CD4-positive, alpha-beta T cell treated with Interleukin-6 for 4 hours (primary cell): ENCODE measurements around the gene PRKAG3.

ENCODE experiments used
- DNase-seq: peaks from one replicate; pipeline ENCODE4 v3.0.0-alpha.2; 2020; ENCODE audit warnings: mixed read lengths

Gene PRKAG3

DNA sequence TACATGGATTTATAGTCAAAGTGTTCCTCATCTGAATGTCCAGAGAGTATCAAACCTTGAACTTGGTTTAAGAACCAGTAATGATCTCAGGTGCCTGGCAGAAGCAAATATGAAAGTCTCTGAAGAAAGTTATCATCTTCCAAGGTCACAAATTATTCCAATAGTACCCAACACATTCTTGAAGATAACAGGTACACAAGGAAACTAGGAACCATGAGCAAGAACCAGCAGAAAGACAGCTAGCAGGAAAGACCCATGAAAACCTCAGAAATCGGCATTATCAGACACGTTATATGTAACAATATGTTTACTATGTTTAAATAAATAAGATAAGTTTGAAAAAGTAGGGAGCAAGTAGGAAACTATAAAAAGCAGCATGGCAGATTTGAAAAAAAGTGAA, 5.9 kb upstream of the PRKAG3 start:
- no peak for DNase-seq

DNA sequence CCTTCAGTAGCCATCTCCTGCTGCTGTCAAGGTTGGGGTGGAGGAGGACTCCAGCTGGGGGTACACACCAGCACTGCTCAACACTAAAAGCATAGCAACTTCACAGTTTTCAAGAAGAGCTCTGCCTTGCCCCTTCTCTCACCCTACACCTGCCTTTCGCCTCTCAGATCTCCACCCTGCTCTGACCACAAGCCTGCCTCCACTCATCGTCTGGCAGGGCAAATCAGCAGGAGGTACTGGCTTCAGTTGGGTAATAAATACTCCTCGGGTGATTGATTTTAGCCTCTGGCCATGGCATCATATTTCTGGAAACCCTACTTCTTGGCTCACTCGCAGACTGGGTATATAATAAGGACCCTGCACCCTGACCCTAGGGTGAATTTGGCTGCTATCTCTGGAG, 3.1 kb upstream of the PRKAG3 start:
- DNase-seq = no peak

DNA sequence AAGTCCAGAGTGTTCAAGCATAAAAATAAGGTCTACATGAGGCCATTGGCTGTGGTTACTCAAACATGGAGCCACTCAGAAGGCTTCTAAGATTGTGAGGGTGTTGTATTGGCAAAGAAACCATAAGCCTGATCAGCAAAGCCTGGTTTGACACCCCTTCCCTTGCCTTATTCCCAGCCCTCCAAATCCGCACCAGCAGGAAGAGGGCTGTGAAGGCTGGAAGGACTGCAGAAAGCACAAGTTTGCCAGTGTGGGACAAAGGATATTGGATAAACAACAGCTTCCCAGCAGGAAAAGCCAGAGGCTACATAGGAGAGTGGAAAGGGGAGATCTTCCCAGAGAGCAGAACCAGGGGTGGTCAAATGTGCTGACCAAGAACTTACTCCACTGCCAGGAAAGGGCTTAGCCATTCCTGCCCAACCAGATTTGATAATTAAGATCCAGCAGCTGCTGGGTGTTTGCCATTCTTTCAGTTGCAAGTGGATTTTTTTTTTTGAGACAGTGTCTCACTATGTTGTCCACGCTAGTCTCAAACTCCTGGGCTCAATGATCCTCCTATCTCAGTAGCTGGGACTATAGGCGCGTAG, 1.5 kb upstream of the PRKAG3 start:
- no peak for DNase-seq

DNA sequence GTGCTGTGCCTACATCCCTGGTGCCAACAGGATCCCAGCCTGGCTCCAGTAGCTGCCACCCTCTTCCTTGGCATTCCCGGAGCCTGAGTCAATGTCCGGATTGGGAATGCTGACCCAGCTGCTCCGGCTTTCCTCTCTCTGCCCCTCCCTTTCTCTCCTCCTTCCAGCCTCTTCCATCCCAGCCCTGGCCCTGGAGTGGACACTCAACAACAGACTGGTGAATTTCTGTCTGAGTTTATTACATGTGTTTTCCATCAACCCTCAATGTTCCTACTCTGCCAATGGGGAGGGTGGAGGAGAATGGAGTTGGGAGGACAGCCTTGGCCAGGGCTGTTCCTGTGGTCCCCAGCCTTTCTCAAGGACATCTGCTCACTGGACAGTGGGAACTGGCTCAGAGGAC, 917 bp upstream of the PRKAG3 start:
- no peak for DNase-seq

DNA sequence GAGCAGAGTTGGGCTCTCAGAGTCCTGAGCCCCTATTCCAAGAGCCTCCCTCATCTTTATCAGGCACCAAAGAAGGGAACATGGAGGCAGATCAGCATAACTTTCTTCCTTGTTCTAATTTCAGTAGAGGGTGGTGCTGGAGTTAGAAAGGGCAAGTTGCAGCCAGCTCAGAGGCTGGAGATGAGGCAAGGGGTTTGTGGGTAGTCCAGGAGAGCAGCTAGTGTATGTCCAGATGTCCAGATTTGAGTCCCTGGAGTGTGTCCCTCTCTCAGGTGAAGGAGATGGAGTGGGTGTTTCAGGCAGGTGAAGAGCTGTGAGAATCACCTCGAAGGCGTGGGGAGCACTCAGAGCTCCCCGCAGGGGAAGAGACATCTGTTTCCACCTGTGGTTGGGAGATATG, 478 bp upstream of the PRKAG3 start:
- no peak for DNase-seq

DNA sequence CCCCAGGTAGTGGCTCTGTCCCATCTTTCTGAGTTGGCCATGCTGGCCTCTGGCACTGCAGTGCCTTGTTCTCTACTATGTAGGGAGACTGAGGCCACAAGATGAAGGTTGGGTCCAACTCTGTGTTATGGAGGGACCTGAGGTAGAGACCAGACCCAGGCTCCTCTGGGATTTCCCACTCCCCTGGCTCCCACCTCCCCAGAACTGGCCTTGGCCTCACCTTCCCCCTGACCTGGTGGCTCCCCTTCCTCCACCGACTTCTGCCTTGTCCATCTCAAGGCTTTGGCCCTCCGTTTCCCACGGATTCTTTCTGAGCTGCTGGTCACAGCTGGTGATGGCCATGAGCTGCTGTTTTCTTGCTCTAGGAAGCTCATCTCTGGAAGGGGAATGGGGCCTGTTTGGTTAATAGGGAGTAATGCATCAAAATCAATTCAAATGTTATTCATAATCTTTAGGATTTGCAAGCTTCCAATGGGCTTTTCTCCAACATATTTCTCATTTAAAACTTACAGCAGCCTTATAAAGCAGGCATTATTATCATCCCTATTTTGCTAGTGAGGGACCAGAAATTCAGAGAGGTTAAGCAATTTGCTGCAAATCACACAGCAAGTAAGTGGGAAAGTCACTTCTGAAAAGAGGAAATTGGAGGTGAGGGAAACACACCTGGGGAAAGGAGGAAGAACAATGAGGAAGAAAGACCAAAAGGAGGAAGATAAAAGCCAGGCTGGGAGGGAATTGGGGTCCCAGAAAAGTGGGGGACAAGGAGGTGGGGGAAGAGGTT, 887 bp downstream of the PRKAG3 start:
- DNase-seq = no peak

DNA sequence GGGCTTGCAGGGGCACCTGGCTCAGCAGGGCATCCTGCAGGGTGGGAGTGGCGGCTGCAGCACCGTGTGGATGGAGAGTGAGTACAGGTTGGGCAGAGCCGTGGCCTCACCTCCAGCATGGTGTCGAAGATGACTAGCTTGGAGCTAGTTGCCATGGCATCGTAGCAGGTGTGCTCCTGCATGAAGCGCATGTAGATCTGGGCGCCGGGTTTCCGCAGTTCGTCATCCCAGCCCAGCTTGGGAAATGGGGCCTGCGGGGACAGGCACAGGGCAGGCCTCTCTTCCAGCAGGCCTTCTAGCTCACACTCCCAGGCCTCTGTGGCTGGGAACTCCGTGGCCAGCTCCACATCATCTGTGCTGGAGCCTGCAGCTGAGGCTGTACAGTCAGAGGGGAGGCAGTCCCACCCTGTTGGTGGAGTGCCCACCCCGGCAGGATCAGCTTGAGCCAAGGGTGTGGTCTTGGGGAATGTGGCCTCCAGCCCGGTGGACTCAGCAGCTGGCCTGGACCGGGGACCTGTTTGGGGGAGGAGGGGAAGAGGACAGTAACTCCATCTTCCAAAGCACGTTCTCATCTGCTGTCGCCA, 1.6 kb downstream of the PRKAG3 start:
- DNase-seq = no peak

DNA sequence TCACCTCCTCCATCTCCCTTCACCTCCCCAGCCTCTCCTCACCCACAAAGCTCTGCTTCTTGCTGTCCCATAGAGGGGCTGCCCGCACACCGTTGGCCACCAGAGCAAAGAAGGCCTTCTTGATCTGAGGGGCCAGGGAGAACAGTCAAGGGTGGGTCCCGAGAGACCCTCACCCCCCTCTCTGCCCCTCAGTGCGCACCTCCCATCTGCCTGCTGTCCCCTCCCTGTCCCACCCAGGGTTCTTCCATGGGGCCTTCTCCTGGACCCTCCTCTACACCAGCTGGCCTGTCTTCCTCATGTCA, 3.2 kb downstream of the PRKAG3 start:
- DNase-seq = no peak

DNA sequence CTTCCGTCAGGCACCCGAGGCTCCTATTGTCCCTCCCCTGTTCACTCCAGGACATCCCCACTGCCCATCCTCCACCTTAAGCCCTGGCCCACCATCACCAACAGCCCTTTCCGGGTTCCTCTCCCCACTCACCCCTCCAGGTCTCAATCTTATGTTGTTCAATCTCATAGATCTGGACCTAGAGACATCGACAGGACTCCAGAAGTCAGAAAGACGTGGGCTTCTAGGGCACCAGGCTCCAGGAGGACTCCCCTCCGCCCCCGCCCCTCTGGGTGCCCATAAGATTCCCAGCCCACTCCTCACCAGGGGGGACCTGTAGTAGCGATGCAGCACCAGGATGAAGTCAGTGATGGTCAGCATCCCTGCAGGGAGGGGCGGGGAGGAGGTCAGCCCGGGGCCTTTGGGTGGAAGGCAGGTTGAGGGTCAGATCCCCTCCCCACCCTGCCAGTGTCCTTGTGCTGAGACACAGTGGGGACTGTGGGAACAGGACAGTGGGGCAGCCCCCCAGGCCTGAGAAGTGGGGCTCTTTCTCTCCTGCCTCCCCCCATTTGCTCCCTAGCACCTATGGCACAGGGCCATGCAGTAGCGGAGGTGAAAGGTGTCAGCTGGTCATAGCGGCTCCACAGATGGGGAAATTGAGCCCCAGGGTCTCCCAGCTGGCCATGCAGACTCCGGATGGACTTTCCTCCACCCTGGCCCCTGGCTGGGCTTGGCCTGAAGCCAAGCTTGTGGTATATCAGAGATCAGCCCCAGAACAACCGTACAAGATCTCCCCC, 3.7 kb downstream of the PRKAG3 start:
- DNase-seq = no peak

DNA sequence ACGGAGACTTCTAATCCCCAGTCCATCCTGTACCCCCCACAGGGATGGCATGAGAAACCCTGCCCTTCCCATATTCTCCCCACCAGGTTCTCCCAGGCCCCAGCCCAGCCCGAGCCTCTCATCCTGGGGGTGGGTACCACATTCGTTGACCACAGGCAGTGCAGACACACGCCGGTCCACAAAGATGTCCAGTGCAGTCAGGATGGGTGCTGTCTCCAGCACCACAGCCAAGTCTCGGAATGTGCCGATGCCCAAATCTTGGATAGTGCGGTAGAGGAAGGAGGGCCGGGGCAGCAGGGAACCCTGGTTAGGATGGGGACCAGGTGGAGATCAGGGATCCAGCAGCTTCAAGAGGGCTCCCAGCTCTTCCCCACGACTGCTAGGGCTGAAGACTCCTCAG, 4.8 kb downstream of the PRKAG3 start:
- no peak for DNase-seq

DNA sequence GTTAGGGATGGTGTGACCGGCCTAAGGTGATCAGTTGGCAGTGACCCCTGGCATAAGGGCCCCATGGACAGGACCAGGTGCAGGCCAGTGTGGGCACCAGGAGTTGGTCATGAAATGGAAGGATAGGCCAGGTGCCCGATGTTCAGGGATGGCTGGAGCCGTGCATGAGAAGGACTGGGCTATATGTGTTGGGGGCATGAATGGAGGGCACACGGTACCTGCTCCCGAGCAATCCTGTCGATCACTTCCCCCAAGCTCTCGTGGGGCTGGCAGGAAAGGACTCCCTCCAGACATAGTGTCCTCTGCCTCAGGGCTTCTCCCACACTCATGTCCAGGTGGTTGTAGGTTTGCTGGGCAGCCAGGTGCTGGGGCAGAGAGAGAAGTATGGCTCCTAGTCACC, 7.6 kb downstream of the PRKAG3 start:
- DNase-seq = no peak

DNA sequence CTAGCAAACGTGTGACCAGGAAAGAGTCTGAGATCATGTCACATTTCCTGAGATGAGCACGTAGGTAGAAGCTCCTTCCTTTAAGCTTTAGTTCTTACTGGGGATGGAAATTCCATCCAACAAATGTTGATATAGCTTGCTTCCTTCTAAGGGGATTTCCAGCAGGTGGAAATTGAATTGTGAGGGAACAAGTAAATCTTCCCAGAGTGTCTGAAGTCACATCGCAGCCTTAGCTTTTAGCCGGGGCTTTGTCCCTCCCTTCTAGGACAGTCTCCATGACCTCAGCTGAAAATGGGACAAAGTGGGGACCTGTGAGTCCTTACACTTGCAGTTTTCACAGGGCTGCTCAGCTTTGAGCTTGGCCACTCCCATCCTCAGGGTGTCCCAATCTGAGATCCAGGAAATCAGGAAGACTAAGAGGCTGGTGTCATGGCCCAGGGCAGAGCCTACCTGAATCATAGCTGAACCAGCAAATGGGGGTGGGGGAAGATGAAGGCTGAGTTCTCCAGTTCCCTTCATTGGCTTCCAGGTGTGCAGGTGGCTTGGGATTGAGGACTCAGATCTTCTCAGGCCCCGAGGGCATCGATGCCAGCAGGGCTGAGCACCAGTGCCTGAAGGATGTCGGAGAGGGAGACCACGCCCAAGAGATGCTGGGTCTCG, 8.3 kb downstream of the PRKAG3 start:
- DNase-seq = no peak

DNA sequence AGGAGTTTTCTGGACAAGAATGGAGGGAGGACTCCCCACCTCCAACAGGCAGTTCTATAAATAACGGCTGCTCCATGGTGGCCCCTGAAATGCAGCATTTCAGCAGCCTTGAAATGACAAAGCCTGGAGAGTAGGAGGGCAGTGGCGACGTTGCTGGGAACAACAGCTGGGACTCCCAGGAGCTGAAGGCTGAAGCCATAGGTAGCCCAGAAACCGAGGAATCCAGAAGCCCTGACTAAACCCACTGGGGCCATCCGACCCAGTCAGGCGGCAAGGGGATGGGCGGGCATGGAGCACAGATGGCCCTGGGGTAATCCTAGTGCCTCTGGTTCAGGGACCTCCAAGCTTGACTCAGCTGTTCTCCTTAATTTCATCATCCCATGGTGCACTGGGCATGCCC, 9.0 kb downstream of the PRKAG3 start:
- no peak for DNase-seq

DNA sequence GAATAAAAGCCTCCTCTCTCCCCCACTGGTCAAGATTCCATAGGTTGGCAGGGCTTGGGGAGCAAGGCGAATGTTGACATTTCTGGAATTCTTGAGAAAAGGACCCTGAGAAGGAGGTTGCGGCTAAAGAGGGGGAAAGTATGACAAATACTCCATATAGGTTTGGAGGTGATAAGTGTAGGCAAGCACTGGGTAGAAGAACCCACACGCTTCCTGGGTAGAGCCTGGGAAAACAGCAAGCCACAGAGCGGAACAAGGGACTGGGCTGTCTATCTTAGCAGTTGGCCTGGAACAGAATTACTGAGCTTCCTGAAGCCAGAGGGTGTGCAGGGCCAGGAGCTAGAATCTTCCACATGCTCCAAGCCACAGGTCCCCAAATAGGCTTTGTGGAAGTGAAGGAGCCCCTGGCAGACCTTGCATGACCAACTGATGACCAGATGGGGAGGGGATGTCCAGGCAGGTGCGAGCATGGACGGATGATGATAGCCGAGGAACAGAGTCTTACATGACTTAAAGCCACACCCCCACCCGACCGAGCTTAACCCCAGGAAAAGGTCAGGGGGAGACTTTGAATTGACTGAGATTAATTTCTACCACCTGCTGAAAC, 9.9 kb downstream of the PRKAG3 start:
- DNase-seq = no peak

DNA sequence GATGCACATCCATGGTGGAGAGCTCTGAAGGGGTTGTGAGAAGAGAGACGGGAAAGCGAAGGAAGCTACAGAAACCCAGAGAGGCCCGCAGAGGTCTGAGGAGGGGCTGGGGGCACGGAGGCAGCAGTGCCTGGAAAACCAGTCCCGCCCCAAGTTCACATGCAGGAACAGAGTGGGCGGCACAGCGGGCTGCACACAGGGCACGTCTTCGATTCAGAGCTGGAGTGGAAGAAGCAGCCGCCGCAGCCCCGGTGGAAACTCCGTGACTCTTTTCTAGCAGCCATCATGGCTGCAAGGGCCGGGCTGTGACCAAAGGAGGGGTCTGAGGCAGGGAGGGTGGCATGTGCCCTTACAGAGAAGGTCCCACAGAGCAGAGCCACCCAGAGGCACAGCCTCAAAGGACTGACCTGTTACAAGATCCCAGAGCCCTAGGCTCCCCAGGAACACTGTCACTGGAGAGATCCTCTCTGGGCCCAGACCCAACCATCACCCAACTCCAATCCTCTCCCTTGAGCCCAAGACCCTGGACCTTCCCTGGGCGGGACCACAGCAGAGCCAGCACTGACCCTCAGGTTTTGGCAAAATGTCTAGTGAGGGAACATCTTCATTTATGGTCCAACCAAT, 10.7 kb downstream of the PRKAG3 start:
- no peak for DNase-seq

DNA sequence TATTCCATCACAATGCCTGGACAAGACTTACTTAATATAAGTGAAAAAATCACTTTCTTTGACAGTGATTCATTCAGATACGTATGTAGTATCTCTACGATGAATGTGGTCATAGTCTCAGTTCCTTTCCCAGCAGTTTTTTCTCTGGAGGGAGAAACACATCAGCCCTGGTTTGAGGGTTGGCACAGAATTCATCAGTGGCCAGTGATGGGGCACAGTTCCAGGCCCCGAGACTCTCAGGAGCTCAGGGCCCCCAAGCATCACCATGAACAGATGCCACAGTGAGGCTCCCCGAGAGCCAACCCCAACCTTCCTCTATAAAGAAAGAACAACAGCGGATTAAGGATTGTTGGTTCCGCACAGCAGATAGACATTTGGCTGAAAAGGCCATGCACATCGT, 12.5 kb downstream of the PRKAG3 start:
- no peak for DNase-seq

DNA sequence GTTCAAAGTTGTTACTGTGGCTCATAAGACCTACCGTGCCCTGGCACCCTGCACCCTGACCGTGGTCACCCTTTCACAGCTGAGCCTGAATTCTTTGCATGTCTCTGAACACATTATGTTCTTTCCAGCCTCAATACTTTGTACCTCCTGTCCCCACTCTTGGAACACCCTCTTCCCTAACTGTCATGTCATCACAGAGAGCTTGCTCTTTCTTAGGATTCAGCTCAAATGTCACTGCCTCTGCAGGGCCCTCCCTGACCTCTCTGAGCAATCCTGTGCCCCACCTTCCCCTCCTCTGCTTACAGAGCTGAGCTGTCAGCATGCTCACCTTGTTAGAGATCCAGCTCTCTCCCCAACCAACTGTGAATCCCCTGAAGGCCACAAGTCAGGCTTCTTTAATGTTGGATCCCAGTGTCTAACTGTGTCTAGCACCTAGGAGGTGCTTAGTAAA, 15.0 kb downstream of the PRKAG3 start:
- DNase-seq = no peak

DNA sequence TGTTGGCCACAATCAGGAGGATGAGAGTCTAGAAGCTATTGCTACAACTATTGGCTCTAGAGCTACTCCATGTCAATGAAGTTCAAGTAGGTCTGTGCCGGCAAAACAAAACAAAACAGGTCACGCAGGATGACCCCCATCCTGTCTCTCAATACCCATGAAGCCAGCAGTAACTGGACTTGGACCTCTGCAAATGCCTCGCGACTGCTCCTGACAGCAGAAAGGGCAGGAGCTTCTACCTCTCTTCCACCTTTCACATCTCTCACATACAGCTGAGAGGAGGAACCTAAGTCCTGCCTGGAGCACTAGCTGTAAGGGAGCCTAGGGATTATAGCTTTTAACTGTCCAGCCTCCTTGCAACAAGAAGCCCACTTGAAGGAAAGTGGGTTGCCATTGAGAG, 16.0 kb downstream of the PRKAG3 start:
- no peak for DNase-seq

DNA sequence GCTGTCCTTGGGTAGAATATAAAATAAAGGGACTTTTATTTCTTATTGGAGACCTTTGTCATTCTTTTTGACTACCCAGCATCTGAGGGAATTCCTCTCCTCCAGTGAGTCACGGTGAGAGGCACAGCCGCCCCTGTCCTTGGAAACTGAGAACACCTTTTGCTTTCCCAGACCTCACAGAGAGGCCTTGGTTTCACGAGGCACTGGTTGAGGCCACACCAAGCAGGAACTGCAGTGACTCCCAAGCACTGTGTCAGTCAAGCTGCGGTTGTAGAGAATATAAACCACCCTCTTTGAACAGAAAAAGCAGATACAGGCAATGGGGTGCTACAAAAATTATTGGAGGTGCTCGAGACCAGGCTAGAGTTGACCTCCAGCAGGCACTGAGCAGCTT, 16.4 kb downstream of the PRKAG3 start:
- no peak for DNase-seq

DNA sequence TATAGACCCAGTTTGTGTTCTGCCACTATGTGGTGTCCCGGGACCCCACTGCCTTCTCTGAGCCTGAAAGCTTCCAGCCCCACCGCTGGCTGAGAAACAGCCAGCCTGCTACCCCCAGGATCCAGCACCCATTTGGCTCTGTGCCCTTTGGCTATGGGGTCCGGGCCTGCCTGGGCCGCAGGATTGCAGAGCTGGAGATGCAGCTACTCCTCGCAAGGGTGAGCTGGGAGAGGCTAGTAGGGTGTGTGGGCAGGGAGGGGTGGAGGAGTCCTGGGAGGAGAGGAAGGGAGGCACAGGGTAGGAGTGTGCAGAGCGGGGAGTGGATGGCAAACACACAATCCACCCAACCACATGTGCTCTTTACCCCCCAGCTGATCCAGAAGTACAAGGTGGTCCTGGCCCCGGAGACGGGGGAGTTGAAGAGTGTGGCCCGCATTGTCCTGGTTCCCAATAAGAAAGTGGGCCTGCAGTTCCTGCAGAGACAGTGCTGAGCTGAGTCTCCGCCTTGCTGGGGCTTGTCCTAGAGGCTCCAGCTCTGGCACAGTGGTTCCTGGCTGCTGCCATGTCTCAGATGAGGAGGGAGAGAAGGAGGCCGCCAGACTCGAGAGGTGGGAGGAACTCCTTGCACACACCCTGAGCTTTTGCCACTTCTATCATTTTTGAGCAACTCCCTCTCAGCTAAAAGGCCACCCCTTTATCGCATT, 16.9 kb downstream of the PRKAG3 start:
- DNase-seq = no peak

DNA sequence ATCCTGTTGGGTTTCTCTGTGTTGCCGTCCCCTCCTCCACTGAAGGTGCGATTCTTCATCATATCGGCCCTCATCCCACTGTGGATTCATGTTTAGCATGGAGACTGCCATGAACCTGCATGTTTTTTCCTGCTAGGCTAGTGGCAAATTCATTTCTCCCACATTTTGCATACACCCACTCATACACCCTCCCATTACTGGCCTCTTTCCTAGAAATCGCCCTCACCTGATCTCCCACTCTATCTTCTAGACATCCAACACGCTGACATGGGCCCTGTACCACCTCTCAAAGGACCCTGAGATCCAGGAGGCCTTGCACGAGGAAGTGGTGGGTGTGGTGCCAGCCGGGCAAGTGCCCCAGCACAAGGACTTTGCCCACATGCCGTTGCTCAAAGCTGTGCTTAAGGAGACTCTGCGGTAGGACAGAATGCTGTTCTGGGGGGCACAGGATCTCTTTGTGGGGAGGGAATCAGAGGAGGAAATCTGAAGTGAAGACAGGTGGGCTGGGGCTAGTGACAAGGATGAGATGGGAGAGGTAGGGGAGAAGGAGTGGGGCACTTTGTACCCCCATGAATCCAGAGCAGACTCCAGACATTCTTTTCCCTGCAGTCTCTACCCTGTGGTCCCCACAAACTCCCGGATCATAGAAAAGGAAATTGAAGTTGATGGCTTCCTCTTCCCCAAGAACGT, 17.7 kb downstream of the PRKAG3 start:
- DNase-seq = no peak
